Muscle of leg (tissue), 11 donors: ENCODE measurements around the gene TATDN3. TPM values are rescaled to one million over a fixed set of nuclear protein-coding genes. Genes with fewer than 3 reads are reported as not detected.
"Not testable (repeated sequence)": the region's sequence is repeated elsewhere in the genome, so short reads cannot be mapped to it uniquely, and the experiment has no call there.

Experiments used
- DNase-seq: peaks from one replicate; pipeline ENCODE4 v3.0.0; 2013
- H3K27ac ChIP-seq: one replicate; pipeline ENCODE4 v1.5.1; 2013; ENCODE audit warnings: mild to moderate bottlenecking, low read length, control low read depth
- H3K27me3 ChIP-seq: one replicate; pipeline ENCODE4 v1.6.1; 2013; ENCODE audit warnings: low read length; ENCODE audit not compliant: control insufficient read depth, insufficient read depth
- H3K36me3 ChIP-seq: one replicate; pipeline ENCODE4 v1.6.1; 2013; ENCODE audit warnings: low read length; ENCODE audit not compliant: control insufficient read depth, insufficient read depth
- H3K4me1 ChIP-seq: one replicate; pipeline ENCODE4 v1.6.1; 2013; ENCODE audit warnings: low read length; ENCODE audit not compliant: control insufficient read depth, insufficient read depth
- H3K4me3 ChIP-seq: one replicate; pipeline ENCODE4 v1.5.1; 2013; ENCODE audit warnings: low read length, control low read depth
- H3K9me3 ChIP-seq: replicated peaks from 2 replicates; pipeline ENCODE4 v1.6.1; 2013; ENCODE audit warnings: low read depth, low read length; ENCODE audit not compliant: control insufficient read depth
- WGBS: methylation state at CpG from one replicate; pipeline ENCODE4 v1.1.5; 2013; ENCODE audit warnings: missing lambda C conversion rate; ENCODE audit not compliant: insufficient coverage; 5-methylcytosine and 5-hydroxymethylcytosine counted together
- polyA plus RNA-seq, 8 donors: library from polyadenylated mRNA; unstranded; fragments of 120-200 nt; gene quantifications; one replicate each; pipeline versions ENCODE4 v1.2.1 to v1.2.3, GENCODE V29; 2013; ENCODE audit warnings: inconsistent platforms in 1 of 8, low replicate concordance in 1 of 8; ENCODE audit not compliant: insufficient read length in 8 of 8, insufficient read depth in 1 of 8
- total RNA-seq: library from RNA; stranded (reverse); fragments of 120-200 nt; gene quantifications from one replicate; pipeline ENCODE4 v1.2.4, GENCODE V29; 2013

Gene TATDN3
- total and polyA plus RNA-seq, 9 donors, result 8.6 to 11.9 (median 10.0) TPM

DNA sequence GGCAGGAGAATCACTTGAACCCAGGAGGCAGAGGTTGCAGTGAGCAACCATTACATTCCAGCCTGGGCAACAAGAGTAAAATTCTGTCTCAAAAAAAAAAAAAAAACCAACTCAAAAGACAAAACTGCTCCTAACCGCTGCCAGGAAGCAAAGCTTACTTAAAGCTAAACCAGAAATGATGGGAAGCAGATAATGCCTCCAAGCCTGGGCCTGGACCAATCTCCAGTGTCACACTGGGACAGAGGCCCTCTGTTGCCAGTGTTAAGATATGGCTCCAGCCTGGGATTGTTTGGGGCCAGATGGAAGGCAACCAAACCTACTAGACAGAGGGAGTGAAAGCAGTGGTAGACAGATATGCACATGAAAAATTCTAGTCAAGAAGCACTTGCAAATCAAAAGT, 37.0 kb upstream of the TATDN3 start:
- no peak for DNase-seq
- Histone ChIP-seq H3K4me3 (no peak overlapping the region), H3K27ac (no peak overlapping the region), H3K27me3 (no peaks in the 10 kb centered on the region), H3K4me1 (no peaks in the 10 kb centered on the region), H3K9me3 (no peaks in the 10 kb centered on the region), H3K36me3 (peaks cover 3% of the 10 kb centered on the region)
- no CpG with 5 or more reads among the region's 1 CpG for WGBS

DNA sequence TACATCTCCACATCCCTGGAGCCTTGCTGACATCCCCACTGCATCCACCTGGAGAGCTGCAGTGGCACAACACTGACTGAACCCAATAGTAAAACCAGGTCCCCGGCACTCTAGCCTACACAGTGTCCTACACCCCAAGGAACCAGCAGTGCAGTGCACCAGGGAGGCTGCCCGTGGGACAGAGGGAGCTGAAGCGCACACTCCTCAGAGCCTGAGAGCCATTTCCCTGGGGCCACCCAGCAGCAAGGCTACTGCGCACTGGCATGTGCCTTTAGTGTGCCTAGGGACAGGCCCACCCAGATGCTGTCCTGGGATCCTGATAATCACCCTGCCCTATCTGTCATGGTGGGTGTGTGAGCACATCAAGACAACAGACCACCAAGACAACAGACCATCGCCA, 32.0 kb upstream of the TATDN3 start:
- DNase-seq, result no peak
- Histone ChIP-seq H3K27ac (no peak overlapping the region), H3K4me1 (no peaks in the 10 kb centered on the region), H3K36me3 (peaks cover 14% of the 10 kb centered on the region), H3K27me3 (no peaks in the 10 kb centered on the region), H3K4me3 (no peak overlapping the region), H3K9me3 (no peaks in the 10 kb centered on the region)
- WGBS, result 100% methylated on average over 4 of the region's 5 CpGs

DNA sequence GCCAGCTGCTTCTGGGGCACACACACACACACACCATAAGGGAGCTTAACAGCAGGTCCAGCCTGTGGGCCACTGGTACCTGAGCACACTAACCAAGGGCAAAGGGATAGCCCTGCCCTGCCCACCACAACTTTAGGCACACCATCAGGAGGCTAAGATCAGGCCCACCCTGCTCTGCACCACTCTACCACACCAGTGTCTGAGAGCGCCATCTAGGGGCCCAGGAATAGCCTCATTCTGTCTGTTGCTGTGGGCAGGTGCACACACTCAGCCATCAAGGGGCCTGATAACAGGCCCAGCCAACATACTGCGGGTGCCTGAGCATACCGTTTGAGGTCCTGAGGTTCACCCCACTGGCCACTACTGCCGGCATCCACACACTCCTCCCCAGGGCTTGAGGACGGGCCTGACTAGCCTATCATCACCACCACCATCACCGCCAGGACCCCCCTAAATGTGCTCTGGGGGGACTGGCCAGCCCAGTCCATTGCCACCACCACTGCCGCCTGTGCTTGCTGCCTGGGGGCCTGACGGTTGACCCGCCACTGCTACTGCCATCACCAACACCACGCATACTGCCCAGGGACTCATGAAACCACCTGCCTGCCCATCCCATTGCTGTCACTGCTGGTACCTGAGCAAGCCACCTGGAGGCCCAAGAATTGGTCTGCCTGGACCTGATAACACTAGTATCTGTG, 31.4 kb upstream of the TATDN3 start:
- Histone ChIP-seq H3K4me3 (no peak overlapping the region), H3K9me3 (no peaks in the 10 kb centered on the region), H3K27ac (no peak overlapping the region), H3K4me1 (no peaks in the 10 kb centered on the region), H3K36me3 (peaks cover 14% of the 10 kb centered on the region), H3K27me3 (no peaks in the 10 kb centered on the region)
- 98% methylated on average over 10 of the region's 10 CpGs for WGBS
- DNase-seq, result no peak

GRCh38 chr1:212762234-212762633, 29.5 kb upstream of the TATDN3 start:
- Histone ChIP-seq H3K4me3 (no peak overlapping the region), H3K36me3 (peaks cover 12% of the 10 kb centered on the region), H3K9me3 (peaks cover 2% of the 10 kb centered on the region), H3K27me3 (no peaks in the 10 kb centered on the region), H3K4me1 (no peaks in the 10 kb centered on the region), H3K27ac (no peak overlapping the region)
- DNase-seq, result no peak
- WGBS, result no CpG with 5 or more reads among the region's 4 CpGs

- H3K4me1 ChIP-seq, result no peaks in the 10 kb centered on the region
- 97% methylated on average over 7 of the region's 9 CpGs for WGBS
- DNase-seq, result no peak
- no peak overlapping the region for H3K4me3 ChIP-seq
- H3K36me3 ChIP-seq, result peaks cover 12% of the 10 kb centered on the region
- peaks cover 4% of the 10 kb centered on the region for H3K9me3 ChIP-seq
- H3K27me3 ChIP-seq, result no peaks in the 10 kb centered on the region
- H3K27ac ChIP-seq, result no peak overlapping the region
Observed at GRCh38 chr1:212762839-212763238, 28.9 kb upstream of the TATDN3 start.

DNA sequence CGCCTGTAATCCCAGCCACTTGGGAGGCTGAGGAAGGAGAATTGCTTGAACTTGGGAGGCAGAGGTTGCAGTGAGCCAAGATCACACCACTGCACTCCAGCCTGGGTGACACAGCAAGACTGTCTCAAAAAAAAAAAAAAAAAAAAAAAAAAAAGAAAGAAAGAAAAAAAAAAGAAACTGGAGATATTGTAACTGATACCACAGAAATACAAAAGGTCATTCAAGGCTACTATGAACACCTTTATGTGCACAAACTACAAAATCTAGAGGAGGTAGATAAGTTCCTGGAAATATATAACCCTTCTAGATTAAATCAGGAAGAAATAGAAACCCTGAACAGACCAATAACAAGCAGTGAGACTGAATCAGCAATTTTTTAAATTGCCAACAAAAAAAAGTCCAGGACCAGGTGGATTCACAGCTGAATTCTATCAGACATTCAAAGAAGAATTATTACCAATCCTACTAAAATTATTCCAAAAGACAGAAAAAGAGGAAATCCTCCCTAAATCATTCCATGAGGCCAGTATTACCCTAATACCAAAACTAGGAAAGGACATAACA, 26.9 kb upstream of the TATDN3 start:
- Histone ChIP-seq H3K36me3 (peaks cover 12% of the 10 kb centered on the region), H3K9me3 (peaks cover 19% of the 10 kb centered on the region)
- H3K4me3 ChIP-seq, H3K27me3 ChIP-seq, DNase-seq, H3K27ac ChIP-seq, H3K4me1 ChIP-seq: not testable (repeated sequence)
- no CpG with 5 or more reads among the region's 1 CpG for WGBS

GRCh38 chr1:212766825-212767224, 24.9 kb upstream of the TATDN3 start:
- not testable (repeated sequence) for H3K27me3 ChIP-seq, H3K4me1 ChIP-seq, H3K4me3 ChIP-seq, H3K27ac ChIP-seq, DNase-seq, H3K36me3 ChIP-seq
- peaks cover 24% of the 10 kb centered on the region for H3K9me3 ChIP-seq
- WGBS, result no CpG with 5 or more reads among the region's 2 CpGs

GRCh38 chr1:212769459-212770167, 22.1 kb upstream of the TATDN3 start:
- DNase-seq, result no peak
- WGBS, result no CpG with 5 or more reads among the region's 1 CpG
- Histone ChIP-seq H3K27ac (no peak overlapping the region), H3K27me3 (no peaks in the 10 kb centered on the region), H3K4me3 (no peak overlapping the region), H3K36me3 (peaks cover 1% of the 10 kb centered on the region), H3K4me1 (no peaks in the 10 kb centered on the region), H3K9me3 (peaks cover 24% of the 10 kb centered on the region)

DNA sequence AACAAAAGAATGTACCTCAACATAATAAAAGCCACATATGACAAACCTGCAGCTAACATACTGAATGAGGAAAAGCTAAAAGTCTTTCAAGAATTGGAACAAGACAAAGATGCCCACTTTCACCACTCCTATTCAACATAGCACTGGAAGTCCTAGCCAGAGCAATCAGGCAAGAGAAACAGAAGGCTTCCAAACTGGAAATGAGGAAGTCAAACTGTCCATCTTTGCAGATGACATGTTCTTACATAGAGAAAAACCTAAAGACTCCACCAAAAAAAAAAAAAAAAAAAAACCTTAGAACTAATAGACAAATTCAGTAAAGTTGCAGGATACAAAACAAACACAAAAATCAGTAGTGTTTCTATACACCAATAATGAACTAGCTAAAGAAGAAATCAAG, 20.4 kb upstream of the TATDN3 start:
- no peak overlapping the region for H3K27ac ChIP-seq
- H3K27me3 ChIP-seq, result no peaks in the 10 kb centered on the region
- H3K9me3 ChIP-seq, result peaks cover 24% of the 10 kb centered on the region
- H3K4me1 ChIP-seq, result no peaks in the 10 kb centered on the region
- peaks cover 2% of the 10 kb centered on the region for H3K36me3 ChIP-seq
- no peak for DNase-seq
- H3K4me3 ChIP-seq, result no peak overlapping the region

GRCh38 chr1:212773011-212773410, 18.7 kb upstream of the TATDN3 start:
- WGBS, result no CpG with 5 or more reads among the region's 2 CpGs
- Histone ChIP-seq H3K27ac (no peak overlapping the region), H3K27me3 (no peaks in the 10 kb centered on the region), H3K9me3 (peaks cover 19% of the 10 kb centered on the region), H3K36me3 (peaks cover 4% of the 10 kb centered on the region), H3K4me3 (no peak overlapping the region), H3K4me1 (no peaks in the 10 kb centered on the region)
- no peak for DNase-seq
